H9 (cell line): ENCODE measurements around the gene IL20RB. TPM values are rescaled to one million over a fixed set of nuclear protein-coding genes. Genes with fewer than 3 reads are reported as not detected.
"Not testable (repeated sequence)": the region's sequence is repeated elsewhere in the genome, so short reads cannot be mapped to it uniquely, and the experiment has no call there.

Source experiments
- DNase-seq: peaks from one replicate; pipeline ENCODE4 v3.0.0-alpha.2; 2017
- H2AFZ ChIP-seq: one replicate; pipeline ENCODE4 v1.6.1; 2013; ENCODE audit warnings: mild to moderate bottlenecking, low read length, control low read depth, moderate library complexity
- H2AK5ac ChIP-seq: 2 replicates; pipeline ENCODE4 v1.6.1; 2013; ENCODE audit warnings: low read length, control low read depth, mixed read lengths; ENCODE audit not compliant: insufficient read length
- H2BK120ac ChIP-seq: one replicate; pipeline ENCODE4 v1.6.1; 2013; ENCODE audit warnings: low read depth, mild to moderate bottlenecking, low read length, control low read depth, inconsistent platforms; ENCODE audit not compliant: poor library complexity, severe bottlenecking
- H2BK12ac ChIP-seq: 2 replicates; pipeline ENCODE4 v1.6.1; 2013; ENCODE audit warnings: low read length, control low read depth, mixed read lengths, low read depth; ENCODE audit not compliant: insufficient read length
- H2BK15ac ChIP-seq: 2 replicates; pipeline ENCODE4 v1.6.1; 2013; ENCODE audit warnings: low read depth, low read length, control low read depth
- H2BK20ac ChIP-seq: one replicate; pipeline ENCODE4 v1.6.1; 2013; ENCODE audit warnings: low read depth, mild to moderate bottlenecking, low read length, control low read depth, inconsistent platforms; ENCODE audit not compliant: poor library complexity, severe bottlenecking
- H2BK5ac ChIP-seq: 2 replicates; pipeline ENCODE4 v1.6.1; 2013; ENCODE audit warnings: low read length, control low read depth, mixed read lengths; ENCODE audit not compliant: insufficient read length
- H3K14ac ChIP-seq: 2 replicates; pipeline ENCODE4 v1.6.1; 2013; ENCODE audit warnings: low read length, control low read depth; ENCODE audit not compliant: insufficient read depth
- H3K18ac ChIP-seq: 2 replicates; pipeline ENCODE4 v1.6.1; 2013; ENCODE audit warnings: low read depth, mild to moderate bottlenecking, mixed read lengths, low read length, control low read depth; ENCODE audit not compliant: insufficient read length
- H3K23ac ChIP-seq: 2 replicates; pipeline ENCODE4 v1.6.1; 2013; ENCODE audit warnings: low read length, control low read depth, mixed read lengths, low read depth; ENCODE audit not compliant: insufficient read length
- H3K23me2 ChIP-seq: 2 replicates; pipeline ENCODE4 v1.6.1; 2013; ENCODE audit warnings: low read depth, mild to moderate bottlenecking, mixed read lengths, low read length, control low read depth; ENCODE audit not compliant: insufficient read length, poor library complexity, severe bottlenecking
- H3K27ac ChIP-seq: 2 replicates; pipeline ENCODE4 v1.5.1; 2013; ENCODE audit warnings: low read length, control low read depth, mixed read lengths, low read depth; ENCODE audit not compliant: insufficient read length
- H3K27me3 ChIP-seq: 2 replicates; pipeline ENCODE4 v1.6.1; 2013; ENCODE audit warnings: low read length, control low read depth, inconsistent platforms; ENCODE audit not compliant: insufficient read depth
- H3K4ac ChIP-seq: 2 replicates; pipeline ENCODE4 v1.6.1; 2013; ENCODE audit warnings: low read depth, mild to moderate bottlenecking, control low read depth, inconsistent platforms, low read length, moderate library complexity
- H3K4me1 ChIP-seq: 2 replicates; pipeline ENCODE4 v1.6.1; 2013; ENCODE audit warnings: low read length, control low read depth, inconsistent platforms; ENCODE audit not compliant: insufficient read depth
- H3K4me2 ChIP-seq: 2 replicates; pipeline ENCODE4 v1.6.1; 2013; ENCODE audit warnings: low read length, control low read depth, mixed read lengths; ENCODE audit not compliant: insufficient read length, insufficient read depth
- H3K56ac ChIP-seq: 2 replicates; pipeline ENCODE4 v1.6.1; 2013; ENCODE audit warnings: low read depth, mild to moderate bottlenecking, mixed read lengths, low read length, control low read depth; ENCODE audit not compliant: insufficient read length
- H3K79me1 ChIP-seq: 2 replicates; pipeline ENCODE4 v1.6.1; 2013; ENCODE audit warnings: low read depth, mild to moderate bottlenecking, moderate library complexity, low read length, control low read depth, inconsistent platforms; ENCODE audit not compliant: insufficient read depth, poor library complexity, severe bottlenecking
- H3K79me2 ChIP-seq: 2 replicates; pipeline ENCODE4 v1.6.1; 2013; ENCODE audit warnings: low read length, control low read depth, inconsistent platforms; ENCODE audit not compliant: insufficient read depth
- H3K9ac ChIP-seq: 2 replicates; pipeline ENCODE4 v1.6.1; 2013; ENCODE audit warnings: low read length, control low read depth, mixed read lengths; ENCODE audit not compliant: insufficient read length; ENCODE audit errors: extremely low read depth
- H3K9me3 ChIP-seq: one replicate; pipeline ENCODE4 v1.6.1; 2013; ENCODE audit warnings: low read depth, low read length, inconsistent platforms; ENCODE audit not compliant: control insufficient read depth
- H3T11ph ChIP-seq: one replicate; pipeline ENCODE4 v1.6.1; 2013; ENCODE audit warnings: mild to moderate bottlenecking, low read length, control low read depth, inconsistent platforms
- H4K20me1 ChIP-seq: one replicate; pipeline ENCODE4 v1.6.1; 2013; ENCODE audit not compliant: control insufficient read depth, insufficient read length, insufficient read depth
- H4K5ac ChIP-seq: 2 replicates; pipeline ENCODE4 v1.6.1; 2013; ENCODE audit warnings: low read depth, mild to moderate bottlenecking, mixed read lengths, low read length, control low read depth; ENCODE audit not compliant: insufficient read length
- H4K8ac ChIP-seq: replicated peaks from 2 replicates; pipeline ENCODE4 v1.6.1; 2013; ENCODE audit warnings: low read length, control low read depth, mixed read lengths, low read depth; ENCODE audit not compliant: insufficient read length
- H4K91ac ChIP-seq: 2 replicates; pipeline ENCODE4 v1.6.1; 2013; ENCODE audit warnings: low read depth, mild to moderate bottlenecking, moderate library complexity, mixed read lengths, low read length, control low read depth; ENCODE audit not compliant: insufficient read length
- H3K27ac Mint-ChIP-seq, 3 experiments: 2 replicates in 2 of 3; 3 replicates in 1 of 3; pipeline ENCODE4 v1.8.0; 2020 to 2021; ENCODE audit warnings: mixed read lengths in 3 of 3, mild to moderate bottlenecking in 1 of 3, moderate library complexity in 1 of 3
- H3K27me3 Mint-ChIP-seq: 2 replicates; pipeline ENCODE4 v1.8.0; 2021; ENCODE audit warnings: low read depth, mild to moderate bottlenecking, moderate library complexity, mixed read lengths
- H3K36me3 Mint-ChIP-seq, 3 experiments: 2 replicates in 2 of 3; 3 replicates in 1 of 3; pipeline ENCODE4 v1.8.0; 2020 to 2021; ENCODE audit warnings: low read depth in 3 of 3, mixed read lengths in 3 of 3; ENCODE audit not compliant: insufficient read depth in 1 of 3
- H3K4me1 Mint-ChIP-seq, 2 experiments: 2 replicates each; pipeline ENCODE4 v1.8.0; 2020; ENCODE audit warnings: mixed read lengths in 2 of 2
- H3K4me3 Mint-ChIP-seq, 2 experiments: 2 replicates in 1 of 2; 3 replicates in 1 of 2; pipeline ENCODE4 v1.8.0; 2020 to 2021; ENCODE audit warnings: mild to moderate bottlenecking in 2 of 2, mixed read lengths in 2 of 2, moderate library complexity in 1 of 2
- H3K9me3 Mint-ChIP-seq, 2 experiments: 2 replicates in 1 of 2; 3 replicates in 1 of 2; pipeline ENCODE4 v1.8.0; 2020; ENCODE audit warnings: mild to moderate bottlenecking in 2 of 2, mixed read lengths in 2 of 2, moderate library complexity in 1 of 2
- WGBS: extraction: QIAGEN DNeasy Blood & Tissue Kit; methylation state at CpG from one replicate; pipeline ENCODE4 v1.1.7; 2013; ENCODE audit warnings: missing lambda C conversion rate, low lambda C conversion rate, mixed read lengths; ENCODE audit not compliant: insufficient read length; ENCODE audit errors: extremely low coverage; 5-methylcytosine and 5-hydroxymethylcytosine counted together
- total RNA-seq: library from RNA; stranded (reverse); gene quantifications from 2 replicates; pipeline ENCODE4 v1.2.1, GENCODE V29; 2021
- TF ChIP-seq, protein P1 (sequence below): fragments of 200-600 bp; sonication (generic); conservative IDR thresholded peaks from 3 replicates; pipeline ENCODE4 v1.8.0; 2021; ENCODE audit warnings: antibody characterized with exemption, mild to moderate bottlenecking

IL20RB gene
- total RNA-seq, 1 experiment from 2014 or later: 1.5 TPM

DNA sequence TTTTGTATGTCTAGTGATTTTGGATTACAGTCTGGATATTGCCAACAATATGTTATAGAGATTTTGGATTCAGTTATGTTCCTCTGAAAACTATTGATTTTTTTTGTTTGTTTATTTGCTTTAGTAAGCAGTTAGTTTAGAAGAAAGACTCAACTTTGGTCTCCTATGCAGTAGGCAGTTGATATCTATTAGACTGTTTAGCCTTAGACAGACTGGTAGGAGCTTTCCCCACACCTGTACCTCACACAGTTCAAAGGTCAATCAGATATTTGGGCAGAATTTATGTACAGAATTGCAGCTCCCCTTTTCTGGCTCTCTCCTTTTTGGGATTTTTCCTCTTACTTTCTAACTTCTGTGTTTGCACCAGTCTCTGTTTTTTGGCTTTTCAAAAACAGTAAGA is 42.3 kb downstream of the IL20RB start:
- H2BK120ac ChIP-seq: no peak overlapping the region
- H3K14ac ChIP-seq: no peak overlapping the region
- Mint-ChIP-seq H3K36me3 (no peaks in the 10 kb centered on the region), H3K9me3 (no peaks in the 10 kb centered on the region; a peak in 1 of 5 replicates), H3K4me1 (no peaks in the 10 kb centered on the region), H3K27ac (no peak overlapping the region), H3K27me3 (no peaks in the 10 kb centered on the region), H3K4me3 (no peak overlapping the region)
- no peak overlapping the region for H3K4ac ChIP-seq
- no peak overlapping the region for H2AFZ ChIP-seq
- TF ChIP-seq, protein P1, sequence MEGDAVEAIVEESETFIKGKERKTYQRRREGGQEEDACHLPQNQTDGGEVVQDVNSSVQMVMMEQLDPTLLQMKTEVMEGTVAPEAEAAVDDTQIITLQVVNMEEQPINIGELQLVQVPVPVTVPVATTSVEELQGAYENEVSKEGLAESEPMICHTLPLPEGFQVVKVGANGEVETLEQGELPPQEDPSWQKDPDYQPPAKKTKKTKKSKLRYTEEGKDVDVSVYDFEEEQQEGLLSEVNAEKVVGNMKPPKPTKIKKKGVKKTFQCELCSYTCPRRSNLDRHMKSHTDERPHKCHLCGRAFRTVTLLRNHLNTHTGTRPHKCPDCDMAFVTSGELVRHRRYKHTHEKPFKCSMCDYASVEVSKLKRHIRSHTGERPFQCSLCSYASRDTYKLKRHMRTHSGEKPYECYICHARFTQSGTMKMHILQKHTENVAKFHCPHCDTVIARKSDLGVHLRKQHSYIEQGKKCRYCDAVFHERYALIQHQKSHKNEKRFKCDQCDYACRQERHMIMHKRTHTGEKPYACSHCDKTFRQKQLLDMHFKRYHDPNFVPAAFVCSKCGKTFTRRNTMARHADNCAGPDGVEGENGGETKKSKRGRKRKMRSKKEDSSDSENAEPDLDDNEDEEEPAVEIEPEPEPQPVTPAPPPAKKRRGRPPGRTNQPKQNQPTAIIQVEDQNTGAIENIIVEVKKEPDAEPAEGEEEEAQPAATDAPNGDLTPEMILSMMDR: no peak
- no peaks in the 10 kb centered on the region for H3K79me2 ChIP-seq
- H3K79me1 ChIP-seq: no peaks in the 10 kb centered on the region
- H4K5ac ChIP-seq: no peak overlapping the region
- no peak overlapping the region for H3K56ac ChIP-seq
- no peaks in the 10 kb centered on the region for H3K9me3 ChIP-seq
- no peaks in the 10 kb centered on the region for H3K27me3 ChIP-seq
- no peak overlapping the region for H3K18ac ChIP-seq
- H3K23ac ChIP-seq: no peak overlapping the region
- no peak overlapping the region for H3K4me2 ChIP-seq
- H4K91ac ChIP-seq: no peak overlapping the region
- H2AK5ac ChIP-seq: no peak overlapping the region
- H3K9ac ChIP-seq: no peak overlapping the region
- H3K23me2 ChIP-seq: no peaks in the 10 kb centered on the region
- H3K4me1 ChIP-seq: no peaks in the 10 kb centered on the region
- H4K8ac ChIP-seq: no peak overlapping the region
- H3T11ph ChIP-seq: no peak overlapping the region
- H4K20me1 ChIP-seq: no peaks in the 10 kb centered on the region
- no peak overlapping the region for H2BK5ac ChIP-seq
- no peak overlapping the region for H2BK12ac ChIP-seq
- DNase-seq: no peak
- H3K27ac ChIP-seq: no peak overlapping the region
- no peak overlapping the region for H2BK20ac ChIP-seq
- no peak overlapping the region for H2BK15ac ChIP-seq

GRCh38 chr3:137007376-137007775 is 49.6 kb downstream of the IL20RB start:
- not testable (repeated sequence) for H3K4me2 ChIP-seq, H3K27ac Mint-ChIP-seq, H3K9me3 ChIP-seq, H3K79me1 ChIP-seq, H3K4ac ChIP-seq, H3K27me3 ChIP-seq, H4K5ac ChIP-seq, H3K9ac ChIP-seq, H2BK5ac ChIP-seq, H2AK5ac ChIP-seq, H3K27me3 Mint-ChIP-seq, H4K20me1 ChIP-seq, H3K79me2 ChIP-seq, H3K4me3 Mint-ChIP-seq, H3K23me2 ChIP-seq, H2BK15ac ChIP-seq, H4K8ac ChIP-seq, H3K23ac ChIP-seq, H3K27ac ChIP-seq, H2BK120ac ChIP-seq, H3K4me1 Mint-ChIP-seq, H2BK20ac ChIP-seq, H4K91ac ChIP-seq, H3K14ac ChIP-seq, H3K18ac ChIP-seq, H3K9me3 Mint-ChIP-seq, H3T11ph ChIP-seq, H3K36me3 Mint-ChIP-seq, H3K4me1 ChIP-seq, H3K56ac ChIP-seq, DNase-seq, H2AFZ ChIP-seq, H2BK12ac ChIP-seq
- no CpG with 5 or more reads among the region's 9 CpGs for WGBS
